ENCODE data around the gene ARHGAP26.

The ARHGAP26 gene

DNA sequence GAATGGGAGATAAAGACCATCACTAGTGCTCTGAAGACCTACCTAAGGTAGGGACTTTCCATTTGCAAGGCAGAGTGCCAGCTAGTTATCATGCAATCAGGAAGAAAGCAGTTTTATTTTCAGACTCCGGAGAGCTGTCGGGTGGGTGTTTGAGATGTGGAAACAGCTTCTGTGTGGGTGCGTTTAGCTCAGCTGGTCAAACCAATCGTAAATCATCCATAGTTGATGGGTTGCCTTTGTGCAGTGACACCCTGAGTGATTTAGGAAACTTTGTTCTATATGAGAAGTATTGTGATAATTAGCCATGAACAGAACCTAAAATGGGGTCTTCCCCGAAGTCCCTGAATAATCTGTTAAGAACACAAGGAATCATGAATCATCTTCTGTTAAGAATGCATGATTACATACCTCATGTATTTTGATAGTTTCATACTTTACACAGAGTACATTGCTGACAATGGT, 284.3 kb downstream of the ARHGAP26 start:
- DNase-seq: no peak

DNA sequence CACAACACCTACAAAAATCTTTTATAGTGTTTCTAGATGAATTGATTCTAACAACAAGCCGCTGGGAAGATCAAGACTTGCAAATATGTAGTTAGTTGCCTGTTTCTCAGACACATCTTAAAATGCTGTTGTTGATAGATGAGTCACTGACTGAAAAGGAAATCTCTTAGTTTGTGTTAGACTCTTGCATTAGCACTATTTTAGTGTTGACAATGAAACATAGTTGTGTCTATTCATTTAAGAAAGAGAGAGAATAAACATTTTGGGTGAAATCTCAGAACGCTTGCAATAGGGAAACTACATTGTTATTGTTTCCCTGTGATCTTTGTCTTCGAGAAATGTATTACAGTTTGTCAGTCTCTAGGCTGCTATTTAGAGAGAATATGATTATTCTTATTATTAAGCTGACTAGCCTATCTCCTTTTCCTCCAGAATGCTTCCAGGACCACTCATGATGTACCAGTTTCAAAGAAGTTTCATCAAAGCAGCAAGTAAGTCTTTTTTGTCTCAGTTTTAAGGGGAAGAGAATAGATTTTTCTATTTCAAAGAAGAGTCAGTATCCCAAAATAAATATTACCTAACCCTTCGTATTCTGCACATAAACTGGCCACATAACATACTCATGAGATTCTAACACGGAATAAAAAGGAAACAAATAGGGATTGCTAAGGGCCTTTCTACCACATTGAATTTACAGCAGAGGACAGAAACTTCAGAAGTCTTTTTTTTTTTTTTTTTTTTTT, 285.6 kb downstream of the ARHGAP26 start:
- DNase-seq: no peak

GRCh38 chr5:143056339-143056704, 286.1 kb downstream of the ARHGAP26 start:
- DNase-seq: no peak

DNA sequence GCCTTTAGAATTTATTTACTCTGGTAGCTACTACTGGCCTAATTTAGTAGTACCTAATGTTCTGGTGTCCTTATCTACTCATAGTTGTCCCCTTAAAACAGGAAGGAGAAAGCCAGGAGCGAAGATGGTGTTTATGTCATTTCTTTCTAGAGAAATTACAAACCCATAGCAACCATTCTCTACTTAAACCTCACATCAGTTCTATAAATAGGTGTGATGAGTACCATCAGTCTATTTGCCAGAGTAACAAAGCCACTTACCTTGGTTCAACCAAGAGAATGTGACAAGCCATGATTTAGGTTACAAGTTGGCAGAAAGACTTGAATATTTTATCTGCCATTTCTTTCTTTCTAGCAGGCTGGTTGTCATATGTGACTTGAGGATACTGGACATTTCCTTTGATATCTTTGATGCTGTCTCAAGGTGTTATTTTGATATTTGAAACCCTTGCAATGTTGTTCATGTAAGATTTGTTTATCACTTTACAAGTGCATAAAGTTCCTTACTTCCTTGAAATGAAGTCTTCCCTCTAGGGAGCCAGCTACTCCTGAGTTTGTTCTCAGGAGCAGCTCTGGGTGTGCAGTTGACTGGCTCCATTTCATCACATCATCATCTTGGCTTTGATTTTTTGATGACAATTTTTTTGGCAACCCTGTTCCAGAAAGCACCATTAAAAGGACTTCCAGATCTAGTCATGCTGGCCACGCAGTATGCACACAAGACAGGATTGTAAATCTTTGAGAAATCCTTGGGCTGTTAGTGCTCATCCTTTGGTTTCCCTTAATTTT, 286.8 kb downstream of the ARHGAP26 start:
- no peak for DNase-seq

GRCh38 chr5:143057580-143057999, 287.4 kb downstream of the ARHGAP26 start:
- DNase-seq: no peak

- no peak for DNase-seq
Measured at GRCh38 chr5:143059355-143059754, 289.2 kb downstream of the ARHGAP26 start.

GRCh38 chr5:143059976-143060765, 290.0 kb downstream of the ARHGAP26 start:
- no peak for DNase-seq

- DNase-seq: no peak
Measured at GRCh38 chr5:143061161-143061945, 291.2 kb downstream of the ARHGAP26 start.

DNA sequence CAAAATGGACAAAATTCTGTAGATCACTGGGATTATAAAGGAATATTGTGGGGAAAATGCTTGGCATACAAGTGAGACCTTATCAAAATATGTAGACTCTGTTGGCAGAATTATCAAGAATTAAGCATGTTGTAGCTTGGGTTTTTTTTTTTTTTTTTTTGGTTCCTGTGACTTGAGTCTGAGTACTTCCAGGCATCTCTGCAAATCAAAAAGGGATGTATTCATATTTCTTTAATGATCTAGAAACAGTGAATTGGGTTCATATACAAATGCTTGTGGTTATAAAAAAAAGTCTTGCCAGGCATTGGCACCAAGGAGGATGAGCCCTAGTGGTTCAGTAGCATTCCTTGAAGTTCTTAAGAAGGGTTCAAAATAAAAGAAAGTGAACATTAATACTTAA, 292.2 kb downstream of the ARHGAP26 start:
- no peak for DNase-seq

DNA sequence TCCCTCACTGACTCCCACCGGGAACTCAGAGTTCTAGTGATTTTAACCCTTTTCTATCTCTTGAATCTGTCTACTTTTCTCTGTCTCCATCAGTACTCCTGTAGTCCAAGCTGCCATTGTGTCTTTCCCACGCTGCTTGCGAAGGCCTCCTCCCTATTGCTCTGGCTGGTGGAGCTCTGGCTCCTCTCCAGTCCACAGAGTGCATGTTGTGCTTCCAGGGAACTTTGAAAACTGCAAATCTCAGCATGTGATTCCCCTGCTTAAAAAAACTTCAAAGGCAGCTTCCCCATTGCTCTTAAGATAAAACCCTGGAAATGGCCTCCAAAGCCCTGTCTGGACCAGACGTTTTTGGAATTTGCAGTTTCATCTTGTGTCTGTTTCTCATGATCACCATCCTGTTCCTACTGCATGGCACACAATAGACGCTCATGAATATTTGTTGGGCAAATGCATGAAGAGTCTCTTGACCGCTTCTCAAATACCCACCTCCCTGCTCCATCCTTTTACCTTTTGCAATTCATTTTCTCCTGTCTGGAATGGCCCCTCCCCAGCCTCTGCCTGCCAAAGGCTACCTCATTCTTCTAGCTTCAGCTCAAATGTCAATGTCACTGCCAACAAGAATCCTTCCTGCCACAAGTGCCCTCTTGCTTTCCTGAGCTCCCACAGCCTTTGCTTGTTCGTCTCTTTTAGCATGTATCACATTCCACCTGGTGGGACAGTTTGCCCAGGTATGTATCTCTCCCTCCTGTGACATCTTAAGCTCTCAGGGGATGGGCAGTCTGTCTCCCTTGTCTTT, 293.2 kb downstream of the ARHGAP26 start:
- peak; percentile 45 for DNase-seq

DNA sequence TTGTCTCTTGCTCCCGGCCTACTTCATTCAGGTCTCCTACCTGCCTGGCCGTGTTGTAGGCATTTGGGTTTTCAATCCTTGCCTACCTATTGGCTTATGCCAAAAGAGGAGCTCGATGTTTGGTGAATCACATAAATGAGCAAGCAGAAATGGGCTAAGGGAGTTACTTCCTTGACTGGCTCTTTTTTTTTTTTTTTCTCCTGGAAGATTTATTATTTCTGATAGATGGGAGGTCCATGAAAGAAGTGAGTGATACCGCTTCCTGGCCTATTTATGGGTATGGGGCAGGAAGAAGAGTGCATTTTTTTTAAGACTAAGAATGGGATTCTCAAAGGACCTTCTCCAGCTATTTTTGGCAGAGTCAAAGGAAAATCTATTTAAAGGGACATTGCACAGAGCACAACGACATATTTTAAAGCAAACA, 294.1 kb downstream of the ARHGAP26 start:
- no peak for DNase-seq

DNA sequence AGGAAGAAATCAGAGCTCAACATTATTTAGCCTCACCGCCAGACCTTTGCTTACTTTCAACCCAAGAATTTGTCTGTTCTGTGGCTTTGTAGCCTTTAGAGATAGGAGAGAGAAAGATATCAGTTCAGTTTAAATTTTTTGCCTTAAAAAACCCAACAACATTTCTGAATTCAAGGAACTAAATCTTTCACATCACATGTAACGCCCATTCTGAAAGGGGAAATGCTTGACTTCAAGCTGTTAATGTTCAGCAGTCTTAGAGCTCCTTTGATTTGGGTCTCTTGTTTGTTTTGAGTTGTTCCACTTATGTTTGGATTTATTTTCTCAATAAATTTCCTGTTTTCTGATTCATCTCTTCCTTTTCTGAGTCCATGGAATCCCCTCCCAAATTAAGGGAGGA, 294.5 kb downstream of the ARHGAP26 start:
- no peak for DNase-seq

DNA sequence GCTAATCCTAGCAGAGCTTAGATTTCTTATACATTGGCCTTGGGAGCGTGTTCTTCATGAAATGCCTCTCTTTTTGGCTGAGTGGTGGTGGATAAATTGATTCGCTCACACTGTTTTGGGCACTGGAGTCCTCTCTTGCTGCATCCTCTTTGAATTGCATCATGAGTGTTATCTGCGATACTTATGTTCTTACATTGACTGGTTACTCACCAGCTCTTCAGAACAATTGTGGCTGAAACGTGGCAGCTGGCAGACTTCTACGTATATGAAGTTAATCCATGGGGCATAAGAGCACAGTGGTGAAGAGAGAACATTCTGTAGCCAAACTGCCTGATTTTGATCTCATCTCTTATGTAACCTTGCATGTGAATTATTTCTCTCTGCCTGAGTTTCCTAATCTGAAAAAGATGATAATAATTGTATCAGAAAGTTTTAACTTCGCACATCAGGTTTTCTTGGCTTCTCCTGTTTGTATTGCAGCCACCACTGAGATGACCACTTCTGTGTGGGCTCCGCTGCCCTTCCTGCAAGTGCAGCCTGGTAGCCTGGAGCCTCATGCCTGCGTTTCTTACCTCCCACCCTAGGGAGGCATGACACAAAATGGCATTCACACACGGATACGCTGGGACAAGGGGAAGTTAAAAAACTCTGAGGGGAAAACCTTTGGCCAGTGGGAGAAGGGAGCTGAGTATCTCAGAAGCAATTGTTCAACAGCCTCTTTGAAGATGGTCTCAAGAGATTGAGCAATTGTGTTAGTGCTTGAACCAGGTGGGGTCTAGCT, 295.2 kb downstream of the ARHGAP26 start:
- peak; percentile 49 for DNase-seq

DNA sequence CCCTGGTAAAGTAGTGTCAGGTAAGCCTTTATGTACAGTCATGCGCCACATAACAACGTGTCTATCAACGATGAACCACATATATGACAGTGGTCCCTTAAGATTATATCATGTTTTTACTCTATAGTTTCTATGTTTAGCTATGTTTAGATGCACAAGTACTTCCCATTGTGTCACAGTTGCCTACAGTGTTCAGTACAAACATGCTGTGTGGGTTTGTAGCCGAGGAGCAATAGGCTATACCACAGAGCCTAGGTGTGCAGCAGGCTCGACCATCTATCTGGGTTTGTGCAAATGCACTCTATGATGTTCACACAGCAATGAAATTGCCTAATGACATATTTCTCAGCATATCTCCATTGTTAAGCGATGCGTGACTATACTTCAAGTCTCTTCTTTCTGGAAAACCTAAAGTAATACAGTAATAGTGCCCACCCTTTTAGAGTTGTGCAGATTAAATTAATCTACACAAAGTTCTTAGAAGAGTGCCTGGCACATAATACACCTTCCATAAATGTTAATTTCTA, 295.9 kb downstream of the ARHGAP26 start:
- no peak for DNase-seq

- peak; percentile 52 for DNase-seq
Measured at GRCh38 chr5:143066556-143067281, 296.5 kb downstream of the ARHGAP26 start.

- DNase-seq: no peak
Measured at GRCh38 chr5:143068712-143069111, 298.5 kb downstream of the ARHGAP26 start.

DNA sequence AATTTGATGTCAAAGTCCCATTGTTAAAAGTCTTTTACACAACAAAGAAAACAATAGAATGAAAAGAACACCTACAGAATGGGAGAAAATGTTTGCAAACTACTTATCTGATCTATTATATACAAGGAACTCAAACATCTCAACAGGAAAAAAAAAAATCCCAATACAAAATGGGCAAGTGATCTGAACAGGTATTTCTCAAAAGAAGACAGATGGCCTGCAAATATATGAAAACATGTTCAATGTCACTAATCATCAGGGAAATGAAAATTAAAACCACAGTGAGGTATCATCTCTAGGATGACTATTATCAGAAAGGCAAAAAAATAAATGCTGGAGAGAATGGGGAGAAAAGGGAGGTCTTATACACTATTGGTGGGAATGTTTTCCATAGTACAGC, 301.8 kb downstream of the ARHGAP26 start:
- no peak for DNase-seq

GRCh38 chr5:143072734-143073133, 302.6 kb downstream of the ARHGAP26 start:
- no peak for DNase-seq

- no peak for DNase-seq
Measured at GRCh38 chr5:143073766-143074165, 303.6 kb downstream of the ARHGAP26 start.
